K562 (cell line): Measurements from ENCODE around the gene CTIF. TPM values are rescaled to one million over a fixed set of nuclear protein-coding genes. Genes with fewer than 3 reads are reported as not detected.

Experiments used
- polyA plus RNA-seq, 8 experiments: library from polyadenylated mRNA; depleted of rRNA in 4 of 8; stranded (reverse) in 5 of 8; unstranded in 3 of 8; fragments of >200 nt; fragmentation: Nextera tagmentation in 2 of 8; fragmentation: Illumina TruSeq in 1 of 8; extraction: Ambion mirVana in 2 of 8; extraction: Trizol in 1 of 8; gene quantifications; 2 replicates each; pipeline versions ENCODE4 v1.2.1 to v1.2.3, GENCODE V29; 2011 to 2014; ENCODE audit warnings: inconsistent platforms in 1 of 8, missing spikeins in 1 of 8
- total RNA-seq, 7 experiments: library from RNA; depleted of rRNA in 6 of 7; stranded (reverse); fragments of >200 nt in 6 of 7; fragmentation: Illumina TruSeq in 2 of 7; extraction: Trizol in 2 of 7; gene quantifications; 2 replicates each; pipeline versions ENCODE4 v1.2.1 to v1.2.3, GENCODE V29; 2011 to 2021; ENCODE audit warnings: low replicate concordance in 1 of 7
- TF ChIP-seq, protein P1 (sequence below): fragments of 450-650 bp; IDR thresholded peaks from 2 replicates; pipeline ENCODE4 v1.6.1; 2016; ENCODE audit warnings: mild to moderate bottlenecking, moderate library complexity

The CTIF gene
- total and polyA plus RNA-seq, 9 of the 15 experiments (the other 6 are each of a cell fraction or from before 2014, with no cell fraction given): 0.17 to 11.5 (median 2.2) TPM

DNA sequence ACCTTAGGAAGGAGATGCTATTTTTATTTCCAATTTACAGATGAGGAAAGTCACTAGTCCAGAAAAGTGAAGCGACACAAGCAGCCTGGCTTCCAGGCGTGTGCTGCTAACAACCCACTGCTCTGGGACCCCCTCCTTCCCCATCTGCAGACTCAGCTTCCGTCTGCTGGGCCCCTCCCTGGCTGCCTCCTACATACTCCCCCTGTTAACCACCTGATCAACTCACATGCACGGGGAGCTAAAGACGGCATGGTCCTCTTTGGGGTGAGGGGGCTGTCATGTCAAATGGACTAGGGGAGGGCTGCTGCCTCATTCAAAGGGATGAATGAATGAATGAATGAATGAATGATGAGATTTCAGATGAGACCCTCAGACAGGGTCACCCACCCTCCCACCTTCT lies 184.2 kb downstream of the CTIF start (continued):
- TF ChIP-seq, protein P1, sequence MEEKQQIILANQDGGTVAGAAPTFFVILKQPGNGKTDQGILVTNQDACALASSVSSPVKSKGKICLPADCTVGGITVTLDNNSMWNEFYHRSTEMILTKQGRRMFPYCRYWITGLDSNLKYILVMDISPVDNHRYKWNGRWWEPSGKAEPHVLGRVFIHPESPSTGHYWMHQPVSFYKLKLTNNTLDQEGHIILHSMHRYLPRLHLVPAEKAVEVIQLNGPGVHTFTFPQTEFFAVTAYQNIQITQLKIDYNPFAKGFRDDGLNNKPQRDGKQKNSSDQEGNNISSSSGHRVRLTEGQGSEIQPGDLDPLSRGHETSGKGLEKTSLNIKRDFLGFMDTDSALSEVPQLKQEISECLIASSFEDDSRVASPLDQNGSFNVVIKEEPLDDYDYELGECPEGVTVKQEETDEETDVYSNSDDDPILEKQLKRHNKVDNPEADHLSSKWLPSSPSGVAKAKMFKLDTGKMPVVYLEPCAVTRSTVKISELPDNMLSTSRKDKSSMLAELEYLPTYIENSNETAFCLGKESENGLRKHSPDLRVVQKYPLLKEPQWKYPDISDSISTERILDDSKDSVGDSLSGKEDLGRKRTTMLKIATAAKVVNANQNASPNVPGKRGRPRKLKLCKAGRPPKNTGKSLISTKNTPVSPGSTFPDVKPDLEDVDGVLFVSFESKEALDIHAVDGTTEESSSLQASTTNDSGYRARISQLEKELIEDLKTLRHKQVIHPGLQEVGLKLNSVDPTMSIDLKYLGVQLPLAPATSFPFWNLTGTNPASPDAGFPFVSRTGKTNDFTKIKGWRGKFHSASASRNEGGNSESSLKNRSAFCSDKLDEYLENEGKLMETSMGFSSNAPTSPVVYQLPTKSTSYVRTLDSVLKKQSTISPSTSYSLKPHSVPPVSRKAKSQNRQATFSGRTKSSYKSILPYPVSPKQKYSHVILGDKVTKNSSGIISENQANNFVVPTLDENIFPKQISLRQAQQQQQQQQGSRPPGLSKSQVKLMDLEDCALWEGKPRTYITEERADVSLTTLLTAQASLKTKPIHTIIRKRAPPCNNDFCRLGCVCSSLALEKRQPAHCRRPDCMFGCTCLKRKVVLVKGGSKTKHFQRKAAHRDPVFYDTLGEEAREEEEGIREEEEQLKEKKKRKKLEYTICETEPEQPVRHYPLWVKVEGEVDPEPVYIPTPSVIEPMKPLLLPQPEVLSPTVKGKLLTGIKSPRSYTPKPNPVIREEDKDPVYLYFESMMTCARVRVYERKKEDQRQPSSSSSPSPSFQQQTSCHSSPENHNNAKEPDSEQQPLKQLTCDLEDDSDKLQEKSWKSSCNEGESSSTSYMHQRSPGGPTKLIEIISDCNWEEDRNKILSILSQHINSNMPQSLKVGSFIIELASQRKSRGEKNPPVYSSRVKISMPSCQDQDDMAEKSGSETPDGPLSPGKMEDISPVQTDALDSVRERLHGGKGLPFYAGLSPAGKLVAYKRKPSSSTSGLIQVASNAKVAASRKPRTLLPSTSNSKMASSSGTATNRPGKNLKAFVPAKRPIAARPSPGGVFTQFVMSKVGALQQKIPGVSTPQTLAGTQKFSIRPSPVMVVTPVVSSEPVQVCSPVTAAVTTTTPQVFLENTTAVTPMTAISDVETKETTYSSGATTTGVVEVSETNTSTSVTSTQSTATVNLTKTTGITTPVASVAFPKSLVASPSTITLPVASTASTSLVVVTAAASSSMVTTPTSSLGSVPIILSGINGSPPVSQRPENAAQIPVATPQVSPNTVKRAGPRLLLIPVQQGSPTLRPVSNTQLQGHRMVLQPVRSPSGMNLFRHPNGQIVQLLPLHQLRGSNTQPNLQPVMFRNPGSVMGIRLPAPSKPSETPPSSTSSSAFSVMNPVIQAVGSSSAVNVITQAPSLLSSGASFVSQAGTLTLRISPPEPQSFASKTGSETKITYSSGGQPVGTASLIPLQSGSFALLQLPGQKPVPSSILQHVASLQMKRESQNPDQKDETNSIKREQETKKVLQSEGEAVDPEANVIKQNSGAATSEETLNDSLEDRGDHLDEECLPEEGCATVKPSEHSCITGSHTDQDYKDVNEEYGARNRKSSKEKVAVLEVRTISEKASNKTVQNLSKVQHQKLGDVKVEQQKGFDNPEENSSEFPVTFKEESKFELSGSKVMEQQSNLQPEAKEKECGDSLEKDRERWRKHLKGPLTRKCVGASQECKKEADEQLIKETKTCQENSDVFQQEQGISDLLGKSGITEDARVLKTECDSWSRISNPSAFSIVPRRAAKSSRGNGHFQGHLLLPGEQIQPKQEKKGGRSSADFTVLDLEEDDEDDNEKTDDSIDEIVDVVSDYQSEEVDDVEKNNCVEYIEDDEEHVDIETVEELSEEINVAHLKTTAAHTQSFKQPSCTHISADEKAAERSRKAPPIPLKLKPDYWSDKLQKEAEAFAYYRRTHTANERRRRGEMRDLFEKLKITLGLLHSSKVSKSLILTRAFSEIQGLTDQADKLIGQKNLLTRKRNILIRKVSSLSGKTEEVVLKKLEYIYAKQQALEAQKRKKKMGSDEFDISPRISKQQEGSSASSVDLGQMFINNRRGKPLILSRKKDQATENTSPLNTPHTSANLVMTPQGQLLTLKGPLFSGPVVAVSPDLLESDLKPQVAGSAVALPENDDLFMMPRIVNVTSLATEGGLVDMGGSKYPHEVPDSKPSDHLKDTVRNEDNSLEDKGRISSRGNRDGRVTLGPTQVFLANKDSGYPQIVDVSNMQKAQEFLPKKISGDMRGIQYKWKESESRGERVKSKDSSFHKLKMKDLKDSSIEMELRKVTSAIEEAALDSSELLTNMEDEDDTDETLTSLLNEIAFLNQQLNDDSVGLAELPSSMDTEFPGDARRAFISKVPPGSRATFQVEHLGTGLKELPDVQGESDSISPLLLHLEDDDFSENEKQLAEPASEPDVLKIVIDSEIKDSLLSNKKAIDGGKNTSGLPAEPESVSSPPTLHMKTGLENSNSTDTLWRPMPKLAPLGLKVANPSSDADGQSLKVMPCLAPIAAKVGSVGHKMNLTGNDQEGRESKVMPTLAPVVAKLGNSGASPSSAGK: no peak
